Stimulated activated CD8-positive, alpha-beta memory T cell treated with anti-CD3 and anti-CD28 coated beads, Interleukin-2, amount 100 ng/mL, for 48 hours (primary cell): ENCODE data around the gene KIF3A.

Source experiments
- DNase-seq, 2 donors: peaks; one replicate each; pipeline ENCODE4 v3.0.0-alpha.2; 2020; ENCODE audit warnings: low read depth in 2 of 2

Gene KIF3A

DNA sequence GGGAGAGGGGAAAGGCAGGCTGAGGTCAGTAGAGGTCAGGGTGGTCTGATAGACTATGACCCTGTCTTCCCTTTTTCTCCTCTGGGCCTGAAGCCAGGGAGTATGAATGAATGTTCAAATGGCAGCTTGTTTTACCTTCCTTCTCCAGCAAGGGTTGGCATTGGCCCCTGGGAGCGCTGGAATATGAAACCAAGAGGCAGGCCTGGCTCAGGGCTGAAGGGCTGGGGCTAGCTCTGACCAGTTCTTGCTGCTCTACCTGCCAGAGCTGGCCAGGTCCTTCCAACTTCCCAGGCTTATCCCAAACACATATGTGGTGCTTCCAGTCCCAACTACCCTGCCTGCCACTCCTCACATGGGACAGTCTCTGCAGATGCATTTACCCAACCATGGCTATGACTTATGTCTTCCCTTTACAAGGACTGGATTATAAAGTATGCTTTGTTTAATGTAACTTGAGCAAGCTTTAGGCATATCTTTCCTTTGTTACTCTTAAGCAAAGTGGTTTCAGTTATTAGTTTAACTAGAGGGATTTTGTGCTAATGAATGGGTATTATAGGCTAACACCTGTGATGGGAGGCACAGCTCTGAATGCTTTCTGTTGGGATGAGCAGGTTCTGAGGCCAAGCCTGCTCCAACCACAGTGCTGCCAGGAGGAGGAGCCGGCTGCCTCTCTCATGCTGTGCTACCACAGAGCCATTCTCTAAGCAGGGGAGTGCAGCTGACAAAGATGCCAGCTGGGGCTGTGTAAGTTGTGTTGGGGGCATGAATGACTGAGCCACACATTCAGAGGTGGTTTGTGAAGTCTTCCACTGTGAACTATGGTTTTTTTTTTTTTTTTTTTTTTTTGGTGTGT is 16.0 kb upstream of the KIF3A start:
- no peak for DNase-seq

DNA sequence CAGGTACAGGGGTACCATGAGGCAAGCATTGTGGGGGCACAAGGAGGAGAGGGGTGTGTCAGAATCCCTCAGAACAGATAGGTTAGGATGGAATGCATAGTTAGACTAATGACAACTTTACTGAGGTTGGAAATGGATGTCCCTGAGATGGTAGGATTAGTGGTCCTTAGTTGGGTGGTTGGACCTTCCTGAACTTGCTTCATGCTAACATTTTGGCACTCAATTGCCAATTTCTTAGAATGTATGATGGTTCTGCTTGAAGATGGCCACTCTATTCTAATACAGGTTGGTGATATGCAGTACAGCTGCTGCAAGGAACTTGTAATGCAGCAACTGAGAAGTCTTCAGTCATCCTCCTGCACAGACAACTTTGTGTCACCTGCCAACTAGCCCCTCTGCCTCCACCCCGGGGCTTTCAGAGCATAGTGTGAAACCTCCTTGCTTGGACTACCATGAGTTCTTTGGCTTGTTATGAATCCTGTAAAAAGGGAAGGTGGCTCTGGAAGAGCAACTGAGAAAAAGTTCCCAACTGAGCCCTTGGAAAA is 15.3 kb upstream of the KIF3A start:
- DNase-seq, result no peak

GRCh38 chr5:132751971-132752580 is 14.7 kb upstream of the KIF3A start:
- DNase-seq, result no peak

GRCh38 chr5:132751444-132751843 is 14.1 kb upstream of the KIF3A start:
- DNase-seq, result no peak

DNA sequence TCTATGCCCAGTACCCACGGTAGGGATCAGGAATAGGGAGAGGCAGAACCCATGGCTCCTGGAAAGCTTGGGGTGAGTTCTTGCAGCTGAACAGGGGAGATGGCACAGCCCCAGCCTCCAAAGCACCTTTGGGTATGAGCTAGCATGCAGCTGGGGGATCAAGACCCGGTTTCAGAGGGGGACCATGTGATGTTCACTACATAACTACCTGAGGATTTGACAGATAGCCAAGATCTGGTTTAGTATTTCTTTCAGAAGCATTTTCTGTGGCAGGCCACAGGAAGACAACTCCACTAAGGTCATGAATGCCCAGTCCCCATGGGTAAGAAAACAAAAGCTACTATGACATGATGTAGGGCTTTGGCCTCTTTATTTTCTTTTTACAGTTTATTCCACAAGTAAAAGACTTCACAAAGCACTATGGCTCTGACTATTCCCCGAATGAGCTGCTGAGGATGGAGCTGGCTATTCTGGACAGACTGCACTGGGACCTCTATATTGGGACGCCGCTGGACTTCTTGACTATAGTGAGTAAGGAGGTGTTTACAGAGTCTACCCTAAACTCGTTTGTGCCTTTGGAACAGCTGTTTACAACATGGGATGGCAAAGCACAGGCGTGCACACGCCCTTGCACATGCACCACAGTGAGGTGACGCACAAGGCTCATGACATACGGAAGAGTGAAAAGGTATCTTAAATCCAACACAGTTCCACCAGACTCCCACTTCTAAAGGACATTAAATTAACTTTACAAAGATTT is 13.3 kb upstream of the KIF3A start:
- no peak for DNase-seq

DNA sequence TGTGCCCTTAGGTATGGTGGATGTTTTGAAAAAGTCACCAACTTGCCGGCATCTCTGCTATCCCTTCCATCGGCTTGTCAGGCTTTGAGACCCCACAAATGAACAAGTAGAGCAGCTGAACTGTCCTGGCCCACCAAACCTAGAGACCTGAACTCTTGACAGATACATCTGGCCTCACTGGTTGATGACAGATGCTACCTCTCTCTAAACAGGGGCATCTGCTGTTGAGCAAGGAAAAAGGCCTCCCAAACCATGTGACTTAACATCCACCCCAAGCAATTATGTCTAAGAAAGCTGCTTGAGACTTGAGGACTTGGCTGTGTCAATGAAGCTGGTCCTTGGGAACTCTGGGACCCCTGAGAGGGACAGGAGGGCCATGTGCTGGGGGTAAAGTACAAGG is 12.2 kb upstream of the KIF3A start:
- DNase-seq, result no peak

DNA sequence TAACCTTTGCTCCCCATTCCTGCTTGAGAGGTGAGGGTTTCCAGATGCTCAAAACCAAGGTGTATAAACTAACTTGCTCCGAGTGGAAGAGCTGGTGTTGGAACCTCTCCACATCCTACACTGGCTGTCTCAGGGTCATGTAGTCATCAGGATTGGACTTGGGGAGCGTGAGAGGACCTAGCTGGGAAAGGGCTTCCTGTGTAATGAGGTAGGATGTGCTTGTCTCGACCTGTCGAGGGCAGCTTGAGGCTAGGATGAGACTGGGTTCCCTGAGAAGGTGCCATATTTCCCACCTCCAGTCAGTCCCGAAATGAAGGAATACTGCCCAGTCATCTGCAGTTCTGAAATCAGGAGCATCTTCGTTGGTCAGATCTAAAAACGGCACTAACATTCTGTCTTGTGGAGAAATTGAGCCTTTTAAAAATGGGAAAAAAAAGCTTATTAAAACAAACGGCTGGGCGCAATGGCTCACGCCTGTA is 11.2 kb upstream of the KIF3A start:
- DNase-seq, result no peak

DNA sequence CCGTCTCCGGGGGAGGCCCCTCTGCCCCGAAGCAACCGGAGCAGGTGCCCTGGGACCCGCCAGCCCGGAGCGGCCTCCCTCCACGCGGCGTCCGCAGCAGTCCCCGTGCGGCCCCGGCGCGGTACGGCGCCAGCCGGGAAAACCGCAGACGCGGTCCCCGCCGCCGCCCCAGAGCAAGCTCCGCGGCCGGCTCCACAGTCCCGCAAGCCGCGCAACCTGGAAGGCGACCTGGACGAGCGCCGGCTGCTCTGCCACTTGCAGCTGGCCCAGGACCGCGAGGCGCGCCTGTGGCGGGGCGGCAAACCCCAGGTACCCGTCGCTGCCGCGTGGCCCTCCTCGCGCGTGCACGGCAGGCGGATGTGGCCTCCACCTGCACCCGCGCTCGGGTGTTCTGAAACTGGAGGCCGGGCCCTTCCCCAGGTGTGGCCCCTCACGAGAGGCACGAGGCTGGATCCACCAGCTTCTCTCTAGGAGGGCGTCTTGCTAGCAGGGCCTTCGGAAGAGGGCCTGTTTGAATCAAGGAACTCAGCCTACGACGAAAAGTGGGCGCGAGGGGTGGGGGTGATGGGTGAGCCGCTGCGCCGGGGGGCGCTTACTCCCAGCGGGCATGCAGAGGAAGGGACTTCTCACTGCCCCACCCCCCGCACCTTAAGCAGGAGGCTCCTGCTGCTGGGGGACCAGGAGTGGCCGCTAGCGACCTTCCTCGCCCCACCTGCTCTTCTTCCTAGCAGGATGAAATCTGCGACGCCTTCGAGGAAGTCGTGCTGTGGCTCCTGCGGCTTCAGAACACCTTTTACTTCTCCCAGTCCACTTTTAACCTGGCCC is 10.5 kb upstream of the KIF3A start:
- peak in 1 of 2 donors; percentile 23 for DNase-seq

- DNase-seq, result peak; percentile 43 to 48
These were observed 9.7 kb upstream of the KIF3A start, which contains the start of gene CCNI2 for GRCh38 chr5:132746954-132747615. Gene CCNI2, plus strand, starts transcription at chr5:132747426. Its CDS starts 70 bp downstream, at chr5:132747496.

GRCh38 chr5:132746592-132746953 is 9.2 kb upstream of the KIF3A start:
- no peak for DNase-seq

- no peak for DNase-seq
These were observed 7.3 kb upstream of the KIF3A start for GRCh38 chr5:132744659-132745058.

DNA sequence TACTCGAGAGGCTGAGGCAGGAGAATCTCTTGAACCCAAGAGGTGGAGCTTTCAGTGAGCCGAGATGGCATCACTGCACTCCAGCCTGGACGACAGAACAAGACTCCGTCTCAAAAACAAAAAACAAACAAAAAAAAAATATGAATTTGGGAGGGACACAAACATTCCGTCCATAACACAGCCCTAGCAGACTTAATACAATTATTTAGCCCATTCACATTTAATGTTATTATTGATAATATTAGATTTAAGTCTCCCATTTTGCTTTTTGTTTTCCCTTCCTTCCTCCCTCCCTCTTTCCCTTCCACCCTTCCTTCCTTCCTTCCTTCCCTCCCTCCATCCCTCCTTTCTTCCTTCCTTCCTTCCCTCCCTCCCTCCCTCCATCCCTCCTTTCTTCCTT is 5.3 kb upstream of the KIF3A start:
- no peak for DNase-seq

- no peak for DNase-seq
These were observed 4.8 kb upstream of the KIF3A start for GRCh38 chr5:132742158-132742557.

GRCh38 chr5:132739232-132739631 is 1.9 kb upstream of the KIF3A start:
- no peak for DNase-seq

GRCh38 chr5:132737982-132738681 is 786 bp upstream of the KIF3A start:
- DNase-seq, result no peak

- DNase-seq, result no peak
These were observed 2.7 kb downstream of the KIF3A start for GRCh38 chr5:132734687-132735086.

GRCh38 chr5:132733499-132734148 is 3.7 kb downstream of the KIF3A start:
- no peak for DNase-seq

DNA sequence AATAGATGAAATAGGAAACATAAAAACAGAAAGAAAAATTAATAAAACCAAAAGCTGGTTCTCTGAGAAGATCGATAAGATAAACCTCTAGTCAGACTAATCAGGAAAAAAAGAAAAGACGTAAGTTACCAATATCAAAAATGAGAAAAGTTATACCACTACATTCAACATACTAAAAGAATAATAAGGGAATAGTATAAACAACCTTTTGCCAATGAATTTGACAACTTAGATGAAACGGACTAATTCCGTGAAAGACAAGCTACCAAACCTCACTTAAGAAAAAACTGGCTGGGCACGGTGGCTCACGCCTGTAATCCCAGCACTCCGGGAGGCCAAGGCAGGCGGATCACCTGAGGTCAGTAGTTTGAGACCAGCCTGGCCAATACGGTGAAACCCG is 7.5 kb downstream of the KIF3A start:
- DNase-seq, result no peak

DNA sequence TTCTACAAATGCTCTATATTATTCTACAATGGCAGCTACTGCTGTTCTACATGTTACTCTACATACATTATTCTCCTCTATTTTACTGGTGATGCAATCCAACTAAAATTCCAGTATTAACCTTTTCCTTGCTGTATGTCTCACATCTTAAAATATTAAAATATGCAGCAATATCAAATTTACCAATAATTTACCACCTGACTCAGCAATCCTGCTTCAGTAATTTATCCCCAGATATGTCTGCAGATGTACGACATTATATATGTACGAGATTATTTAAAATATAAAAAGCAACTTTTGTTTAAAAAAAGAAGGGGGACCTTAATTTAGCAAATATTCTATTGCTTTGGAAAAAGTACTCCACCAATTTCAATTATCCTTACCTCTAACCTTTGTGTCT is 11.6 kb downstream of the KIF3A start:
- DNase-seq, result no peak
